Stimulated activated CD4-positive, alpha-beta T cell treated with anti-CD3 and anti-CD28 coated beads, Interleukin-1b, Interleukin-23, amount 100 ng/mL, for 1 hour (primary cell): ENCODE measurements around the gene PTPN1.
"Not testable (repeated sequence)": the region's sequence is repeated elsewhere in the genome, so short reads cannot be mapped to it uniquely, and the experiment has no call there.

ENCODE experiments used
- DNase-seq, 2 donors: peaks; one replicate each; pipeline ENCODE4 v3.0.0-alpha.2; 2020; ENCODE audit warnings: low read depth in 2 of 2

PTPN1 gene

DNA sequence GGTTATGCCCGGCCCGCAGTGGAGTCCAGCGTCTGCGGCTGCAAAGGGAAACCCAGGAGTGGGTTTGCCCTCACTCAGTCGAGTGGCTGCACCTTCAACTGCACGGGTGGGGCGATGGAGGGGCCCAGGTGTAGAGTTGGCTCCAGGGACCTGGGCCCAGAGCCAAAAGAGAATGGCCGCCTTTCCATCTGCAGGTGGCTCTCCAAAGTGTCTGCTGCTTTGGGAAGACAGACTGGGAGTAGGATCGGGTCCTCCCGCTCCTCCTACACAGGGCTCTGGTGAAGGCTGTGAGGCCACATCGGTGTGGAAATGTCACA lies 80.1 kb downstream of the PTPN1 start:
- no peak for DNase-seq

DNA sequence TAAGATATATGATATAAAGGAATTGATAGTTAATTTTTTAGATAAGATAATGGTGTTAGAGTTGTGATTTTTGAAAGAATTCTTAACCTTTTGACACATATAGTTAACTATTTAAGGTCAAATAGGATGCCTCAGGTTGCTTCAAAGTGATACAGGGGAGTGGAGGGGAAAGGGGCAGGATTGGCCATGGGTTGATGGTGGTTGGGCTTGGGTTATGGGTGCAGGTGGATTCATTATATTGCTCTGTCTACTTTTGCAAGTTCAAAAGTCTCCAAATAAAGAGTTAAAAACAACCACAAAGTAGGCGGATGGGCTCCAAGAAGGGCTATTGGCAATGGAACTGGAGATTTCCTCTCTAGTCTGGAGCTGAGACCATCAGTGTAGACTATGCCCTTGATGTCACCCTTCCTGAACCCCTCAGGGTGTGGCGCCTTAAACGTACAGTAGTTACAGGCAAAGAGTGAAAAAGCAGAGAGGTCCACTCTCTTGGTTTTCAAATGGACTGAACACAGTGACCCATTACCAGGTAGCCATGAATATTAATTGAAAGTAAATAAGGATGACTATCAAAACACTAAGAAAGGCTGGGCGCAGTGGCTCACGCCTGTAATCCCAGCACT lies 81.2 kb downstream of the PTPN1 start:
- no peak for DNase-seq

DNA sequence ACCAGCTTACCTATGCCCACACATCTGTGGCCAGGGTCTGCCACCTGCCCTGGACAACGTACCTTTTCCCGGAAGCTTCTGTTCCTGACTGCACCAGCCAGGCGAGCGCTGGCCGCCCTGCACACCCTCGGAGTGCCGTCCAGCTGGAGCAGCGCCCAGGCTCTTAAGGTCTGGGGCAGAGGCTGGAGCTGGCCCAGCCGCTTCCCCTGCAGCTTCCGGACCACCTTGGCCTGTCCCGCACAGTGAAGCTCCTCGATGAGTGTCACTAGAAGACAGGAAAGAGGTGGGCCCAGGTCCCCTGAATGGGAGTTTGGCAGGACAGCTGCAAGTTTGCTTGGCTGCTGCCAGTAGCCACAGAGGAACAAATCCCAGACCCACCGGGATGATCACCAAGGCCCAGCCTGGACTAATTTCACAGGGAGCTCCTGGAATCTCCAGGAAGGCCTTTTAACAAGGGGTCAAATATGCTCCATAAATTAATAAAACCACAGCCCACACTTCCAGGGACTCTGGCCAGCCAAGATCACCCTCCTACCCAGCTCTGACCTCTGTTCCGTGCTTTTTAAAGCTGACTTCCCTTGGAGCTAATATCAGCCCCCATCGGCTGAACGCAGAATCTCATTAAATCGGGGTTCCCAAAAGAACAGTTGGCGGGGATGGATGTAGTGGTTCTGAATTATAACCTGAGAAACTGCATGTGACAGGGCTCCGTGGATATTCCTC lies 82.3 kb downstream of the PTPN1 start:
- no peak for DNase-seq

DNA sequence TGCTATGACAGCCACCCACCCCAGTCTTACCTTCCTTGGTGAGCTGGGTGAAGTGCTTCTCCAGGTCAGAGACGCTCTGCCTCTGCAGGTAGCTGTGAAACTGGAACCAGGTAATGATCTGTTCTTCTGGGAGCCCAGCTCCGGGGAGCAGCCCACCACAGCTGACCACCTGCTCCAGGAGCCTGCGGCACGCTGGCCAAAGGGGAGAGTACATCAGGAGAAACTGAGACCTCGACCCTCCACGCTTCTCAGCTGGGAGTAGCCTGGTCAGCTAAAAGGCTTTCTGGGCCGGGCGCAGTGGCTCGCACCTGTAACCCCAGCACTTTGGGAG lies 82.8 kb downstream of the PTPN1 start:
- no peak for DNase-seq

DNA sequence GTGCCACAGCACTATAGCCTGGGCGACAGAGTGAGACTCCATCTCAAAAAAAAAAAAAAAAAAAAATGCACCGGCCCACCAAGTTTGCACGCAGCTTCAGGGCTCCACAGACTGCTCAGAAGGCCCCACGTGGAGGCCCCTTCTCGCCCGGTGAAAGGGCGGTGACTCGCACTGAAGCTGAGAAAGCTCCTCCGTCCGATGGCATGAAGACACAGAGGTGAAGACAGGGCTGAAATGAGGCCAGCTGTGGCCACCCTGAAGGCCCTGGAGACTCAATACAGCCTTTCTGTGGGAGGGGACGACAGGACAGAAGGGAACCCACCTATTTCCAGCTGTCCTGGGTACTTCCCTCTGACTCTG lies 84.0 kb downstream of the PTPN1 start:
- no peak for DNase-seq

DNA sequence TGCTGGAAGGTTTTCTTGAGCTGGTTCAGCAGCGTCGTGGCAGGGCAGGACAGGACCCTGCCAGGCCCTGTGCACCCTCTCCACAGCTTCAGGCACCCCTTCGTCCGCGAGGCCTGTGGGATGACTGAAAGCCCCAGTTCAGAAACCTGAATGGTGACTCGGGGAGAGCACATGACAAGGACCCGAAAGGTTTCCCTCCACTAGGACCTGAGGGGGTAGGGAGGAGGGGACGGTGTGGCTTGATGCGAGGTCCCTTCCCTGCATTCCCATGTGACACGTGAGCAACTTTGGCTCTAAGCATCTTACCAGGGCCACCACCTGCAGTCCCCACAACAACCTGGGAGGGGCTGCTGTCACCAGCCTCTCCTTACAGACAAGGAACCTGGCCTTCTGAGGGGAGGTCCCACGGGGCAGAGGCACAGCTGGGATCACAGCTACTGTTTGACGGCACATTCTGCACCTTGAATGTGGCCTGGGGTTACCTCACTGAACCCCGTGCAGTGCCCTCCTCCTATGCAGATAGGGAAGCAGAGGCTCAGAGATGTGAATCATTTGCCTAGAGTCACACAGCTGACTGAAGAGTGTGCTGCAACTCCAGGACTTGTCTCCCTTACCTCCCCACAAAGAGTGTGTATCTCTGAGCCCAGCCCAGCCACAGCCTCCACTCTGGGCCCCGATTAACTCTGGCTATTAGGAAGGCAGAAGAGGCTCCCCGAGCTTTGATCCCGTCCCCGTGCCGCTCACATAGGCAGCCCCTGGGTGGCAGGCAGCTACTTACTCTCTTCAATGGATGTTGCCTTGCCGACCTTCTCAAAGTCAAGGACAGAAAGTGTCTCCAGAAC lies 84.6 kb downstream of the PTPN1 start:
- DNase-seq: no peak

DNA sequence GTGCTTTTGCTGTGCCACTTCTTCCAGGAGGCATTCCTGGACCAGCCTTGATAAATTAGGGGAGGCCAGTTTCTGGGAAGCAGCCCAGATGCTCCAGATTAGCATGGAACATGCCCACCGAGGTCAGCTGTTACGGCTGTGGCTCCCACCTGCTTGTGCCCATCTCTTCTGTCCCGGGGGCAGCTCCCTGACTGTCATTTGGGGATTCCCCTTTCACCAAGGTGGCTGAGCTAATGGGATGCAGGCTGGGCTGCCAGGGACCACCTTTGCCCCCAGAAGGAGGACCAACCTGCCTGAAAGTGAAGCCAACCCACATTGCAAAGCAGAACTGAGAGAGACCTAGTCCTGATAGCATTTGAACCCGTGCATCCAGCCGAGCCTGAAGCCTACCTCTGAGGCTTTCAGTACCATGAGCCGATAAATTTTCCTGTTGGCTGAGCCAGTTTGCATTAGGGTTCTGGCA lies 85.3 kb downstream of the PTPN1 start:
- no peak for DNase-seq

DNA sequence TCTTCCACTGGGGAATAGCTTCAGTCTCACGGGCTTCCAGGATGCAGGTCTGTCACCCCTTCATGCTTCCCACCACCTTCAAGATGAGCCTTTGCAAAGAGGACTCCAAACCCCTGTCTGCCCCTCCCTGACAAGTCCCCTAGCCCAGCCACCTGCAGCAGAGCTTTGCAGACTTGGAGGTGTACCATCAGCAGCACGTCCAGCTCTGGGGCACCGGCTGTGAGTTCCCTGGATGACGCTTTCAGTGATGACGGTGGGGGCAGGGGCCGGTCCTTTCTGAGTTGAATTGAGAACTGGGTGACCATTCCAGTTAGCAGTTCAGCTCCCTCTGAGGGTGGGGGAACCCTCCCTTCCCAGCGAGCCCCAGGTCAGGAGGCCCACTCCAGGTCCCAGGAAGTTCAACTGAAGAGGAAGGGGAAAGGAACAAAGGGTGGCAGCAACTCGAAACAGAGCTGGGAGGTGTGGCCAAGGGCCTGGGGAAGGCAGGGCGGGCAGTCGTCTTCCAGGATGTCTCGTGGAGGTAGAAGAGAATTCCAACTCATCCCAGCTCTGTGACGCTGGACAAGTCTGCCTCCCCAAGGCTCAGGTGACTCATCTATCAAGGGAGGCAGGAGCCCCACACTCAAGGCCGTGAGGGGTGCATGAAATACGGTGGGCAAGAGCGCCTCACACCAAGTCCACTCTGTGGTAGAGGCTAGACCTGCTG lies 86.0 kb downstream of the PTPN1 start:
- DNase-seq: no peak

DNA sequence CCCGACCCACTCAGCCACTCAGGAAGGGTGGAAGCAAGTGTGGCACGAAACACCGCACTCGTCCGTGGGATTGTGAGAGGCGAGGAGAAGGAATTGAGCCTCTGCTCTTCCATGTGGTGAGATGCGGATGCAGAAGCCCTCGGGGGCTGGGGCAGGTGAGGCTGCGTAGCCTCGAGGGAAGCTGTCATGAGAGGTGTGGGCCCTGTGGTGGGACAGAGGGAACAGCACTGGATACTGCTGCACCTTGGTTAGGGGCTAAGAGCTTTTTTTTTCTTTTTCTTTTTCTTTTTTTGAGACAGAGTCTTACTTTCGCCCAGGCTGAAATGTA lies 86.5 kb downstream of the PTPN1 start:
- no peak for DNase-seq

DNA sequence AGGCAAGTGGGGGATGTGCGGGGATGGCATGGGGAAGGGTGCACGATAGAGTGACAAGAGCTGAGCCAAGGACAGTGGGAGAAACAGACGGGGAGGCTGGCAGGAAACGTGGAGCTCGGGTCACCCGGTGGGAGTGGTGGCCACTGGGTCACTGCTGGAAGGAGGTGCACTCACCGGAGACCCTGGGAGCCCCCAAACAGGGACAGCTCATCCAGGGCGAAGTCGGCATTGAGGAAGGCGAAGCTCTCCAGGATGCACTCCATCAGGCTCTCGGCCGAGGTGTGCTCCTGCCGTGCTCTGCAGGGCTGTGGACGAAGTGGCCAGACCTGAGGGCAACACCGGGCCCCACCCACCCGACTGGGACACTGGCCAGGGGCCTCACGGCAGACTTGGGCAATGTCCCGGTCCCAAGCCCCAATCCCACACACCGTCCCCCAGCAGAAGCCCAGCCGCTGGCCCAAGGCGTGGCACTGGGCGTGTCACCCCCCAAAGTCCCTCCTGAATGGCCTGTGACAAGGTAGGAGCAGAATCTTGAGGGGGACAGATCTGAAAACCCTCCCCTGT lies 87.3 kb downstream of the PTPN1 start:
- DNase-seq: no peak

DNA sequence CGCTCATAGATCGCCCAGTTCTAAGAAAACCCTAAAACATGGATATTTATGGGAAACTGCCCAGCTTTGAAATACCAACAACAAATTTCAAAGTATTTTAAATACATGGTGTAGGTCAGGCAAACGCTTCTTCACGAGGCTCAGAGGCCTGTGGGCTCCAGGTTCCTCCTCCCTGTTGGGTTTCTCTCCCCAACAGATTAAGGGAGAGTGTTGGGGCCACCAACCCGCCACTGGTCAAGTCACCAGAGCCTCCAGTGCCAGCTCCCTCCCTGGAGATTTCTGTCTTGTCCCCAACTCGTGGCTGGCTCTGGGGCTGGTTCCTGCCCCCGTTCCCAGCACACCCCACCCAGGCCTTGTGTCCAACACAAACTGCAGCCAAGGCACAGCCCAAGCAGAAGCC lies 87.9 kb downstream of the PTPN1 start:
- no peak for DNase-seq

DNA sequence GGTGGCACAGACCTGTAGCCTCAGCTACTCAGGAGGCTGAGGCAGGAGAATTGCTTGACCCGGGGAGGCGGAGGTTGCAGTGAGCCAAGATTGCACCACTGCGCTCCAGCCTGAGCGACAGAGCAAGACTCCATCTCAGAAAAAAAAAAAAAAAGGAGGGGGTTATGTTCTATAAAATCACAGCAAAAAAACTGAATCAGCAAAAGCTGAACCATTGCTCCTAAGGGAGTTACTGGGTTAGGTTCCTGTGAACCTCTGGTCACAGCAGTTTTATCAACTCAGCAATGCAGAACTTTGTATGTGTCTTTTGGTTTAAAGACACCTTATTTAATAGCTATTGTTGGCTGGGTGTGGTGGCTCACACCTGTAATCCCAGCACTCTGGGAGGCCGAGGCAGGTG lies 88.6 kb downstream of the PTPN1 start:
- DNase-seq: not testable (repeated sequence)

DNA sequence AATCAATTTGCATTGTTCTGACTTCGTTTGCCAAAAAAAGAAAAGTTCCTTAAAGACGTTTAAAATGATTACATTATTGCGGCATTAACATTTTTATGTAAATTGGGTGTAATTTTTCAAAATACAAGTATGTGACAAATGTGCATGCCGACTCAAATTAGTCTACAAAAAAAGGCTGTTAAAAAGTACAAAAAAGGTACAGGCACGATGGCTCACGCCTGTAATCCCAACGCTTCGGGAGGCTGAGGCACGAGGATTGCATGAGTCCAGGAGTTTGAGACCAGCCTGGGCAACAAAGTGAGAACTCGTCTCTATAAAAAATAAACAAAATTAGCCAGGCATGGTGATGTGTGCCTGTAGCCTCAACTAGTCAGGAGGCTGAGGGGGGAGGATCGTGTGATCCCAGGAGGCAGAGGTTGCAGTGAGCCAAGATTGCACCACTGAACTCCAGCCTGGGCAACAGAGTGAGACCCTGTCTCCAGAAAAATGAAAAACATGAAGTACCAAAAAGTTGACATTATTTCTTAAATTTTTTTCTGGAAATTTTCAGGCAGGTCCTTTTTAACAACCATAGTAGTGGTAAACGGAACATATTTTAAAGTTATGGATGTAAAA lies 90.2 kb downstream of the PTPN1 start:
- no peak for DNase-seq

DNA sequence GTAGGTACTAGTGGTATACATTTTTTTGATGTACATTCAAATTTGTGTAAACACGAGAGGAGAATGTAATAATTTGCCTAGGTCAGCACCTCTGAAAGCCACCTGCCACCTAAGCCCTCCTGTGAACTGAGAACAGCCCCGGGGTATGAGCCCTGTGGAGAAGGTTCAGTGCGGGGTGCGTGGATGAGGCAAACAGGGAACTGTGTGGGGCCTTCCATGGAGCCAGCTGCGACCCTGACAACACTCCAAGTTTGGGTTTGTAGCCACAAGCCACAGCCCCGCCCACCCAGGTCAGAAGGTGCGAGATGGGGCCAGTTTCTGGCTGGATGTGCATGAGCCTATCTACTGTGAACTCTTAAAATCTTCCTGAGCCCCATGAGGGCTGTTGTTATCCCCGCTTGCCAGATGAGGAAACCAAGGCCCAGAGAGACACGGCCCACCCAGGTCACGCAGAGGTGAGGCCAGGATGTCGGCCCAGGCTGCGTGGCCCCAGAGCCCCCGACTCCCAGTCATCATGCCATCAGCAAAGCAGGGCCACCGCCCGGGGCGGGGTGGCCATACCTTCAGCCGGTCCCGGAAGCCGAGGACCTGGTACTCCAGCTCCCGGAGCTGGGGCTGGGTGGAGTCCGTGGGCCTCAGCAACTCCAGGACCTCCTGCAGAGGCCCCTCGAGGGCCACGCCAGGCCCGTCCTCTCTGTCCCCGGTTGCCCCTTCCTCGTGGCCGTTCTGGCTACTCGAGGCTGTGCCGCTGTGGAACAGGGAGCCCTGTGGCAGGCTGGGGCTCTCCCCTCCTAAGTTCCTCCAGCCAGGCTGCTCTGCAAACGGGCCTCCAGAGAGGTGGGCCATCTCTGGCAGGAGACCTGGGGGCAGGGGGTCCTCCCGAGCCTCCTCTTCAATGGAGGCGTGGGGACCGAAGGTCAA lies 91.6 kb downstream of the PTPN1 start:
- no peak for DNase-seq

DNA sequence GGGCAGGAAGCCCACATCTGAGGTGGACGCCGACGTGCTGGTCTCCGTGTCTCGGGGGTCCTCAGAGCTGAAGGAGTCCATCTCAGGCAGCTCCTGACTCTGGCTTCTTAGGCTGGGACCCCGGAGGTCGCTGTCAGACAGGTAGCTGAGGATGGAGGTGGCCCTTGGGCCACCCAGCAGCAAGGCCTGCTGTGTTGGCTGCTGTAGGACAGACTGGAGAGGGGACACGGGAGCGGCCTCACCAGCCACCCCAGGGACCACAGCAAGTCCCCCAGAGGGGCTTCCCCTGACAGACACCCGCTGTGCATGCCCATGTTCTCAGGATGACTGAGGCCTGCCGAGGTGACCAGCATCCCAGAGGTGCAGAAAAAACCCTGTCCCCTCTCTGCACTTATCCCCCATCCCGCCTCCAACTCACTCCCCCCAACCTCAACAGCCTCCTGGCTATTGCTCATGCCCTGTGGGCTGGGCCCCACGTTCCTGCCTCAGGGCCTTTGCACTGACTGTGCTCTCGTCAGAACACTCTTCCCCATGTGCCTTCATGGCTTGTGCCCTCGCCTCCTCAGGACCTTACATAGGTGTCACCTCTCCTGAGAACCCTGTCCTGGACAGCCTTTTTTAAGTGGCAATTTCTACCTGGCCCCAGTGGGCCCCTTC lies 92.4 kb downstream of the PTPN1 start:
- DNase-seq: no peak

DNA sequence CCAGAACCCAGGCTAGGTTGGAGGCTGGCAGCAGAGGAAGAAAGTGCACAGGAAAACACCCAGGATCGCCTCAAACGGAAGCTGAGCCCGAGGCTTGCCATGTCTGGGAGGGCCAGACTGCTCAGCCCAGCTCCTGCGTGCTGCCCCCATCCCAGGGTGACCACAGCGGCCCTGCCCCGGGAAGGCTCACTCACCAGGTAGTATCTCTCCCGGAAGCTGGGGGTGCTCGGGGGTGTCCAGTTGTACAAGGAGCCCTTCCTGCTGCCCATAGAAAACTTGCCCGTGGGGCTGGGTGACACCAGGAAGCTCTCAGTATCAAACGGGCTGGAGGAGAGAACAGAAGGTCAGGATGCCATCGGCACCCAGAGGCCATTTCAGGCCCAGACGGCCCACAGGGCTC lies 94.3 kb downstream of the PTPN1 start:
- no peak for DNase-seq

DNA sequence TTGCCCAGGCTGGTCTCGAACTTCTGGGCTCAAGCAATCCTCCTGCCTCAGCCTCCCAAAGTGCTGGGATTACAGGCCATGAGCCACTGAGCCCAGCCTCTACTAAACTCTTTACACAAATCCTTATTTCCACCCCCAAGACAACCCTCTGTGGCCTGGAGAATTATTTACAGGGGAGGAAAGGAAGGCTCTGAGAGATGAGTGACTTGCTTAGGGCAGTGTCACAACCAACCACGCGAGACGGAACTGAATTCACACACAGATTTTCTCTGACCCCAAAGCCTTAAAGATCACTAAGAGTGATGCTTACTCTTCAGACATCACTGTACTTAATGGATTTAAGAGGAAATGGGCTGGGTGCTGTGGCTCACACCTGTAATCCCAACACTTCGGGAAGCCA lies 95.0 kb downstream of the PTPN1 start:
- no peak for DNase-seq

DNA sequence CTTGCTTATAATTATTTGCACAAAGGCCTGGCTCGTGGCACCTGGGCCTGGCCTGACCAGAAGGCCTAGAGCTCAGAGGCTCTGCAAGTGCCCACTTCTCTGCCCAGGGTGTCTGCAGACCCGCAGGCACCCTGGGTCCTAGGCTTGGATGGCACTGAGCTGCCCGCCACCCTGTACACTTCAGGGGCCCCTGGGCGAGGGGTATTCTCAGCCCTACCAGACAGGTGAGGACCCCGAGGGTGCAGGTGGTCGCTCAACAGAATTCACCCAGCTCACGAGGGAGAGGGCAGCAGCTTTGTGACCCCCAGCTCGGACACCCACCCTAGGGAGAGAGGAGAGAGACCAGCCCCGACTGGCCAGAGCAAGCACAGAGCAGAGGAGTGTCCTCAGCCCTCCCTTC lies 97.3 kb downstream of the PTPN1 start:
- no peak for DNase-seq

DNA sequence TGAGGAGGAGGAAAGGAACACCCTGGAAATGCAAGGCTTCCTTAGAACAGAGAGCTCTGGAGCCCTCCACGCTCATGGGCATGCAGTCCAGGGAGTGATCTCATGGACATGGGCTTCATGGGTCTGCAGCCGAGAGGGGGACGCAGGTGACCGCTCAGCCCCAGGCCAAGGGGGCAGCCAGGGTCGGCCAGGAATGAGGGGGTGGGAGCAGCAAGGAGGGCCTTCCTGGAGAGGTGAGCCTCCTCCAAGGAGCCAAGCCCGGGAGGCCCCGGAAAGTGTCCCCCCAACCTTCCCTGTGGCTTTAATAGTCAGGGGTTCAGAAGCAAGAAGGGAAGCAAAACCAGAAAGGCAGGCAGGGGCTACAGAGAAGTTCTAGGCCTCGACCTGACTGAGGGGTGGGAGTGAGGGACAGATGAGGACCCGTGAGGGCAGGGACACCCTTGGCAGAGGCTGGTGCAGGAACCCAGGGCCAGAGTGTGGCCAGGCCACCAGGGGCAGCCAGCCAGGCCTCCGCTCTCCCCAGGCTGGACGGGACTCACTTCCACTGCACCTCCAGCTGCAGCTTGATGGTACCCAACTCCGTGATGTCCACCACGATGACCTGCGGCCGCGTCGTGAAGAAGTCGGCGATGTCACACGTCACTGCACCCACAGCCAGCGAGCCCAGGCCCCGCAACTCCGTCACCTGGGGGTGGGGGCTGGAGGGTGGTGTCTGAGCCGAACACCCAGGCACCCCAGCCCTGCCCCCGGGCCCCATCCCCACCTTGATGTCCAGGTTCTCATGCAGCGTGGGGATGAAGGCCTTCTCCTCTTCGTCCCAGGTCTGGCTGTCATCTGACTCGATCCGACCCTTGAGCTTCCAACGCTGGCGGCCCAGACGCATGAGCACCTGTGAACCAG lies 97.9 kb downstream of the PTPN1 start:
- DNase-seq: no peak
